ENCODE results near the gene RNF169. TPM values are rescaled to one million over a fixed set of nuclear protein-coding genes. Genes with fewer than 3 reads are reported as not detected.
"Not testable (repeated sequence)": the region's sequence is repeated elsewhere in the genome, so short reads cannot be mapped to it uniquely, and the experiment has no call there.

The RNF169 gene
- total RNA-seq, 1 experiment from 2014 or later: 9.6 TPM

GRCh38 chr11:74815966-74816365 lies 67.3 kb downstream of the RNF169 start:
- H3K4me3 ChIP-seq (ENCODE audit: insufficient read depth, low read depth, low read length): no peak overlapping the region
- H3K36me3 ChIP-seq (replicated peaks; ENCODE audit: control insufficient read depth, insufficient read depth, low read length): no peaks in the 10 kb centered on the region; the same call in 1 of the 2 replicates
- no peaks in the 10 kb centered on the region for H3K27me3 ChIP-seq (ENCODE audit: control insufficient read depth, insufficient read depth, low read length)
- DNase-seq: no peak

DNA sequence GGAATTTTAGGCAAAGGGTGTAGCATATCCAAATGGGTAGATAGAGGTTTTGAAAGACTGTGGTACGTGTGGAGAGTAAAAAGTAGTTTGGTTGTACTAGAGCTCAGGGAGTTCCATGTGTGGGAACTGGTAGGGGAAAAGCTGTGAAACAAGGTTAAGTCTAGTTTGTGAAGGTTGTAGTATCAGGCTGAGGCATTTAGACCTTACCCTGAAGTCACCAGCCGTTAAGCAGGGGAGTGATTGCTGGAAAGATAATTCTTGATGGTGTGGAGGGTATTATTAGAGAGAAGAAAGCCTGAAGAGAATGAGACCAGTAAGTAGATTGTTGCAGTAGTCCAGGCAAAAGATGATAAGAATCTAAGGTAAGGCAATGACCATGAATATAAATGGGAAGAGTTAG lies 68.0 kb downstream of the RNF169 start:
- Histone ChIP-seq H3K4me3 (ENCODE audit: insufficient read depth, low read depth, low read length) (no peak overlapping the region), H3K27me3 (ENCODE audit: control insufficient read depth, insufficient read depth, low read length) (no peaks in the 10 kb centered on the region)
- DNase-seq: no peak

GRCh38 chr11:74818283-74818946 lies 69.8 kb downstream of the RNF169 start:
- Histone ChIP-seq H3K4me3 (ENCODE audit: insufficient read depth, low read depth, low read length) (no peak overlapping the region), H3K36me3 (replicated peaks; ENCODE audit: control insufficient read depth, insufficient read depth, low read length) (no peaks in the 10 kb centered on the region; the same call in 1 of the 2 replicates), H3K27me3 (ENCODE audit: control insufficient read depth, insufficient read depth, low read length) (no peaks in the 10 kb centered on the region)
- no peak for DNase-seq

More for the DNA sequence above, 68.0 kb downstream of the RNF169 start:
- H3K36me3 ChIP-seq (replicated peaks; ENCODE audit: control insufficient read depth, insufficient read depth, low read length): no peaks in the 10 kb centered on the region; the same call in 1 of the 2 replicates

GRCh38 chr11:74819400-74819799 lies 70.8 kb downstream of the RNF169 start:
- Histone ChIP-seq H3K36me3 (replicated peaks; ENCODE audit: control insufficient read depth, insufficient read depth, low read length) (no peaks in the 10 kb centered on the region; the same call in 1 of the 2 replicates), H3K4me3 (ENCODE audit: insufficient read depth, low read depth, low read length) (no peak overlapping the region), H3K27me3 (ENCODE audit: control insufficient read depth, insufficient read depth, low read length) (no peaks in the 10 kb centered on the region)
- DNase-seq: no peak

DNA sequence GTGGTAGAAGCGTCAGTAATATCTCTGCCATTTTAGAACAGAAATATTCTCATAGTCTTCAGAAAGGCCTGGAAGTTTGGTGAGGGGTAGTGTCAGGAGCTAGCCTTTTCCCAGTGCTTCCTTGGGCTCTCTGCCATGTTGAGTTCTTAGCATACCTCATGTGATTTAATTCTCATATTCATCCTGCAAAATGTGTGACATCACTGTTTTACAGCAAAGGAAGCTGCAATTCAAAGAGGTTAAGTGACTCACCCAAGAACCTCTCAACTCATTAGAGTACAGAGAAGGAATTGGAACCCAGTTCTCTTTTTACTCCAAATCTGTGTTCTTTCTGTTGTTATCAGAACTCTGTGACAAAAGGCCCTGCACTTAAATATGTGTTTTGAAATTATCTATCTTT lies 72.1 kb downstream of the RNF169 start:
- H3K4me3 ChIP-seq (ENCODE audit: insufficient read depth, low read depth, low read length): no peak overlapping the region
- H3K27me3 ChIP-seq (ENCODE audit: control insufficient read depth, insufficient read depth, low read length): no peaks in the 10 kb centered on the region
- H3K36me3 ChIP-seq (replicated peaks; ENCODE audit: control insufficient read depth, insufficient read depth, low read length): no peaks in the 10 kb centered on the region; the same call in 1 of the 2 replicates
- DNase-seq: no peak

DNA sequence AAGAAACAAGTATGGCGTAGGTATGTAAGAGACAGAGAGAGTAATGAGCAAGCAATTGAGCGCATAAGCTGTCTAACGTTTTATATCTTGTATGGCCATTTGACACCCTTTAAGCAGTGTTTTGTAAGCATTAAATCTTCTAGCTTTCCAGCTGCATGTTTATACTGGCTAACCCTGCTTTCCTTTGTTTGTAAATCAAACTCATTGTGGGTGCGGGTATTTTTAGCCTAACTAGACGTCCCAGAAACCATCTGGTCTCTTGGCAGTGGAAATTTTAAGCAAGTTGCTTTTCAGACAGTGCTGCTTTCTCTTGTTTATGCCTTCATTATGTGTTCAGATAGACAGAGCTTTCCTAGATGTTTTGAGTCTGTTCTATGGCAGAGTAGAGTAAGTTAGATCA lies 73.5 kb downstream of the RNF169 start:
- no peak for DNase-seq
- no peak overlapping the region for H3K4me3 ChIP-seq (ENCODE audit: insufficient read depth, low read depth, low read length)
- H3K27me3 ChIP-seq (ENCODE audit: control insufficient read depth, insufficient read depth, low read length): no peaks in the 10 kb centered on the region
- H3K36me3 ChIP-seq (replicated peaks; ENCODE audit: control insufficient read depth, insufficient read depth, low read length): peaks cover 3% of the 10 kb centered on the region; the same call in 1 of the 2 replicates

DNA sequence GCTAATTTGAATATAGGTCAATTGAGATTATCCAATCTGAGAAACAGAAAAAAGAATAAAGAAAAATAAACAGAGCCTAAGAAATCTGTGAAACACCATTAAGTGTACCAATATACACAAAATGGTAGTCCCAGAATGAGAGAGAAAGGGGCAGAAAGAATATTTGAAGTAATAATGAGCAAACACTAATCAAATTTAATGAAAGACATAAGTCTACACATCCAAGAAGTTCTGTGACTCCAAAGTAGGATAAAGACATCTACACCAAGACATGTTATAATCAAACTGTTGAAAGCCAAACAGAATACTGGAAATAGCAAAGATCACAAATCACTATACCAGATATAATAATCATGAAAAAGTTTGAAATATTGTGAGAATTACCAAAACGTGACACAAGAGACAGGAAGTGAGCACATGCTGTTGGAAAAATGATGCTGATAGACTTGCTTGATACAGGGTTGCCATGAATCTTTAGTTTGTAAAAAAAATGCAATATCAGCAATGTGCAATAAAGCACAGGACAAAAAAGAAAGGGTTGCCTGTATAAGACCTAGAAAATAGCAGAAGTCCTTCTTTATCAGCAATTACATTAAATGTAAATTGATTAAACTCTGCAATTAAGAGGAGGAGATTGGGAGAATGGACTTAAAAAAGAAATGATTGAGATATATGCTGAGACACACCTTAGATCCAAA lies 75.8 kb downstream of the RNF169 start:
- H3K27me3 ChIP-seq (ENCODE audit: control insufficient read depth, insufficient read depth, low read length): no peaks in the 10 kb centered on the region
- peaks cover 3% of the 10 kb centered on the region; the same call in 1 of the 2 replicates for H3K36me3 ChIP-seq (replicated peaks; ENCODE audit: control insufficient read depth, insufficient read depth, low read length)
- DNase-seq: no peak
- H3K4me3 ChIP-seq (ENCODE audit: insufficient read depth, low read depth, low read length): no peak overlapping the region

DNA sequence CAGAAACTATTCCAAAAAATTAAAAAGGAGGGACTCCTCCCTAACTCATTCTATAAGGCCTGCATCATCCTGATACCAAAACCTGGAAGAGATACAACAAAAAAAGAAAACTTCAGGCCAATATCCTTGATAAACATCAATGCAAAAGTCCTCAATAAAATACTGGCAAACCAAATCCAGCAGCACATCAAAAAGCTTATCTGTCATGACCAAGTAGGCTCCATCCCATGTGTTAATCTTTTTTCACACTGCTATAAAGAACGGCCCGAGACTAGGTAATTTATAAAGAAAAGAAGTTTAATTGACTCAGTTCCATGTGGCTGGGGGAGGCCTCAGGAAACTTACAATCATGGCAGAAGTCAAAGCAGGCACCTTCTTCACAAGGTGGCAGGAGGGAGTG lies 76.9 kb downstream of the RNF169 start:
- not testable (repeated sequence) for H3K27me3 ChIP-seq (ENCODE audit: control insufficient read depth, insufficient read depth, low read length); H3K36me3 ChIP-seq (replicated peaks; ENCODE audit: control insufficient read depth, insufficient read depth, low read length); DNase-seq; H3K4me3 ChIP-seq (ENCODE audit: insufficient read depth, low read depth, low read length)

GRCh38 chr11:74826901-74827300 lies 78.3 kb downstream of the RNF169 start:
- no peak for DNase-seq
- no peak overlapping the region for H3K4me3 ChIP-seq (ENCODE audit: insufficient read depth, low read depth, low read length)
- peaks cover 3% of the 10 kb centered on the region; the same call in 1 of the 2 replicates for H3K36me3 ChIP-seq (replicated peaks; ENCODE audit: control insufficient read depth, insufficient read depth, low read length)
- H3K27me3 ChIP-seq (ENCODE audit: control insufficient read depth, insufficient read depth, low read length): no peaks in the 10 kb centered on the region

- no peak overlapping the region for H3K4me3 ChIP-seq (ENCODE audit: insufficient read depth, low read depth, low read length)
- H3K27me3 ChIP-seq (ENCODE audit: control insufficient read depth, insufficient read depth, low read length): no peaks in the 10 kb centered on the region
- no peak for DNase-seq
- H3K36me3 ChIP-seq (replicated peaks; ENCODE audit: control insufficient read depth, insufficient read depth, low read length): peaks cover 14% of the 10 kb centered on the region
Observed at GRCh38 chr11:74837191-74837590, 88.5 kb downstream of the RNF169 start.

GRCh38 chr11:74838188-74838587 lies 89.5 kb downstream of the RNF169 start:
- Histone ChIP-seq H3K36me3 (replicated peaks; ENCODE audit: control insufficient read depth, insufficient read depth, low read length) (peaks cover 18% of the 10 kb centered on the region), H3K27me3 (ENCODE audit: control insufficient read depth, insufficient read depth, low read length) (no peaks in the 10 kb centered on the region), H3K4me3 (ENCODE audit: insufficient read depth, low read depth, low read length) (no peak overlapping the region)
- DNase-seq: no peak

- no peaks in the 10 kb centered on the region for H3K27me3 ChIP-seq (ENCODE audit: control insufficient read depth, insufficient read depth, low read length)
- H3K36me3 ChIP-seq (replicated peaks; ENCODE audit: control insufficient read depth, insufficient read depth, low read length): peaks cover 23% of the 10 kb centered on the region
- DNase-seq: no peak
- no peak overlapping the region for H3K4me3 ChIP-seq (ENCODE audit: insufficient read depth, low read depth, low read length)
Observed at GRCh38 chr11:74839446-74839845, 90.8 kb downstream of the RNF169 start.

GRCh38 chr11:74839971-74840370 lies 91.3 kb downstream of the RNF169 start:
- DNase-seq: no peak
- Histone ChIP-seq H3K4me3 (ENCODE audit: insufficient read depth, low read depth, low read length) (no peak overlapping the region), H3K27me3 (ENCODE audit: control insufficient read depth, insufficient read depth, low read length) (no peaks in the 10 kb centered on the region), H3K36me3 (replicated peaks; ENCODE audit: control insufficient read depth, insufficient read depth, low read length) (peaks cover 23% of the 10 kb centered on the region)

DNA sequence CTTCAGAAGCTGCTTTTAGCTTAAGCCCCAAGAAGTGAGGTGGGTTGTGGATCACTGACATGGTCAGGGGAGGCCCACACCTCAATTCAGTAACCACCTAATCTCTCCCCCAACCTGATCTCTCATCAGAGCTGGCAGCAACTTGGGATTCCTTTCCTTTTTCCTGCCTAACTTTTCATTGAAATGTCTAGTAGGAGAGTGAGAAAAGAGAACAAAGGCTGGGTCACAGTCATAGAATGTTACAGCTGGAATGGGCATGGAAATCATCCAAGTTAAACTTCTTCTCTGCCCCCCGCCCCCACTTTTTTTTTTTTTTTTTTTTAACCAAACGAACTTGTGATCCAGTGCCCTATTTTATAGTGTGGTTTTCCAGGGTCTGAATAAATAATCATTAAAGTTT lies 91.8 kb downstream of the RNF169 start:
- Histone ChIP-seq H3K4me3 (ENCODE audit: insufficient read depth, low read depth, low read length) (no peak overlapping the region), H3K36me3 (replicated peaks; ENCODE audit: control insufficient read depth, insufficient read depth, low read length) (peaks cover 24% of the 10 kb centered on the region), H3K27me3 (ENCODE audit: control insufficient read depth, insufficient read depth, low read length) (no peaks in the 10 kb centered on the region)
- no peak for DNase-seq

- H3K36me3 ChIP-seq (replicated peaks; ENCODE audit: control insufficient read depth, insufficient read depth, low read length): peaks cover 17% of the 10 kb centered on the region
- H3K4me3 ChIP-seq (ENCODE audit: insufficient read depth, low read depth, low read length): no peak overlapping the region
- DNase-seq: peak; percentile 43
- no peaks in the 10 kb centered on the region for H3K27me3 ChIP-seq (ENCODE audit: control insufficient read depth, insufficient read depth, low read length)
Observed at GRCh38 chr11:74842967-74843366, 94.3 kb downstream of the RNF169 start.

All from H7 (cell line).